Measurements from ENCODE around the gene LRBA. TPM values are rescaled to one million over a fixed set of nuclear protein-coding genes. Genes with fewer than 3 reads are reported as not detected.

The LRBA gene
- total and polyA plus RNA-seq, 2 of the 4 experiments (the other 2 are of a cell fraction) = 10.2 to 51.6 TPM

DNA sequence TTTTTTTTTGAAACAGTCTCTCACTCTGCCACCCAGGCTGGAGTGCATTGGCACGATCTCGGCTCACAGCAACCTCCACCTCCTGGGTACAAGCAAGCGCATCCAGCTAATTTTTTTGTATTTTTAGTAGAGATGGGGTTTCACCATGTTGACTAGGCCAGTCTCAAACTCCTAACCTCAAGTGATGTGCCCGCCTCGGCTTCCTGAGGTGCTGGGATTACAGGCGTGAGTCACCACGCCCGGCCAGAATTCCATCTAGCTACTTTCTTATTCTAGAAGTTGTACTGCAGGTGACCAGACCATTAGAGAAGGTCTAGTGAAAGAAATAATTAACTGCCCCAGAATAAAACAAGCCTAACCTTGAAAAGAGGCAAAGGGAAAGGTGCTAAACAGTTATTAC, 2.3 kb downstream of the LRBA start:
- H3K18ac ChIP-seq (ENCODE audit: low read depth, low read length) = no peak overlapping the region
- no peak overlapping the region for H3K4me2 ChIP-seq (ENCODE audit: low read depth, low read length)
- intact Hi-C loops (cut with micrococcal nuclease) (no loop called here), in situ Hi-C loops (cut with MboI; ENCODE audit: low sequenced_read_pairs) (no loop called here), dilution Hi-C loops (cut with HindIII; ENCODE audit: low sequenced_read_pairs, unreplicated experiment) (no loop called here)
- no peak overlapping the region for H3K14ac ChIP-seq (replicated peaks; ENCODE audit: low read depth, low read length)
- H3K9ac ChIP-seq (ENCODE audit: low read depth, low read length) = no peak overlapping the region
- H2BK20ac ChIP-seq (ENCODE audit: low read depth, low read length) = no peak overlapping the region
- no peaks in the 10 kb centered on the region for H3K9me3 ChIP-seq (ENCODE audit: control insufficient read depth, insufficient read depth, low read length)
- no TSS peak for BruUV-seq (replicated peaks)
- no peak overlapping the region for H2BK120ac ChIP-seq (ENCODE audit: low read depth, low read length)
- H3K4ac ChIP-seq (ENCODE audit: low read depth, low read length) = no peak overlapping the region
- no peak overlapping the region for H4K8ac ChIP-seq (ENCODE audit: low read depth in 2 of 2, low read length in 2 of 2)
- H4K91ac ChIP-seq (ENCODE audit: insufficient read depth, low read depth, low read length) = no peak overlapping the region
- no peak overlapping the region for H2AFZ ChIP-seq (replicated peaks; ENCODE audit: low read length, poor library complexity)
- H4K20me1 ChIP-seq (ENCODE audit: insufficient read depth, low read length) = no peaks in the 10 kb centered on the region
- no peak for DNase-seq
- no peak for TF ChIP-seq CHD1 (IDR thresholded peaks at IDR 0.05; ENCODE audit: low read depth, low read length)
- no peak for TF ChIP-seq BHLHE40 (IDR thresholded peaks at IDR 0.05; ENCODE audit: low read depth, low read length)
- TF ChIP-seq, protein P1, sequence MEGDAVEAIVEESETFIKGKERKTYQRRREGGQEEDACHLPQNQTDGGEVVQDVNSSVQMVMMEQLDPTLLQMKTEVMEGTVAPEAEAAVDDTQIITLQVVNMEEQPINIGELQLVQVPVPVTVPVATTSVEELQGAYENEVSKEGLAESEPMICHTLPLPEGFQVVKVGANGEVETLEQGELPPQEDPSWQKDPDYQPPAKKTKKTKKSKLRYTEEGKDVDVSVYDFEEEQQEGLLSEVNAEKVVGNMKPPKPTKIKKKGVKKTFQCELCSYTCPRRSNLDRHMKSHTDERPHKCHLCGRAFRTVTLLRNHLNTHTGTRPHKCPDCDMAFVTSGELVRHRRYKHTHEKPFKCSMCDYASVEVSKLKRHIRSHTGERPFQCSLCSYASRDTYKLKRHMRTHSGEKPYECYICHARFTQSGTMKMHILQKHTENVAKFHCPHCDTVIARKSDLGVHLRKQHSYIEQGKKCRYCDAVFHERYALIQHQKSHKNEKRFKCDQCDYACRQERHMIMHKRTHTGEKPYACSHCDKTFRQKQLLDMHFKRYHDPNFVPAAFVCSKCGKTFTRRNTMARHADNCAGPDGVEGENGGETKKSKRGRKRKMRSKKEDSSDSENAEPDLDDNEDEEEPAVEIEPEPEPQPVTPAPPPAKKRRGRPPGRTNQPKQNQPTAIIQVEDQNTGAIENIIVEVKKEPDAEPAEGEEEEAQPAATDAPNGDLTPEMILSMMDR (conservative IDR thresholded peaks at IDR 0.05; ENCODE audit: low read depth, low read length) = no peak
- TF ChIP-seq RFX5 (IDR thresholded peaks at IDR 0.05; ENCODE audit: low read depth, low read length) = no peak
- no peak for TF ChIP-seq RCOR1 (IDR thresholded peaks at IDR 0.05; ENCODE audit: insufficient replicate concordance, low read length)
- no peak for TF ChIP-seq POLR2A (IDR thresholded peaks at IDR 0.05; ENCODE audit: low read depth, low read length)
- no peak for TF ChIP-seq FOS (IDR thresholded peaks at IDR 0.05; ENCODE audit: low read depth, low read length)
- no peak for TF ChIP-seq MXI1 (IDR thresholded peaks at IDR 0.05; ENCODE audit: borderline replicate concordance, low read depth, low read length)
- TF ChIP-seq CEBPB (IDR thresholded peaks at IDR 0.05; ENCODE audit: low read depth, low read length) = no peak
- TF ChIP-seq MAZ (IDR thresholded peaks at IDR 0.05; ENCODE audit: borderline replicate concordance, low read depth, low read length) = no peak
- TF ChIP-seq, protein P2, sequence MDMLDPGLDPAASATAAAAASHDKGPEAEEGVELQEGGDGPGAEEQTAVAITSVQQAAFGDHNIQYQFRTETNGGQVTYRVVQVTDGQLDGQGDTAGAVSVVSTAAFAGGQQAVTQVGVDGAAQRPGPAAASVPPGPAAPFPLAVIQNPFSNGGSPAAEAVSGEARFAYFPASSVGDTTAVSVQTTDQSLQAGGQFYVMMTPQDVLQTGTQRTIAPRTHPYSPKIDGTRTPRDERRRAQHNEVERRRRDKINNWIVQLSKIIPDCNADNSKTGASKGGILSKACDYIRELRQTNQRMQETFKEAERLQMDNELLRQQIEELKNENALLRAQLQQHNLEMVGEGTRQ (IDR thresholded peaks at IDR 0.05; ENCODE audit: low read depth, low read length) = no peak
- no peak for TF ChIP-seq MAFK (IDR thresholded peaks at IDR 0.05; ENCODE audit: low read depth, low read length)
- no peak for TF ChIP-seq NFE2L2 (IDR thresholded peaks at IDR 0.05; ENCODE audit: low read depth, low read length)
- TF ChIP-seq SMC3 (IDR thresholded peaks at IDR 0.05; ENCODE audit: low read depth, low read length) = no peak
- TF ChIP-seq, protein P3, sequence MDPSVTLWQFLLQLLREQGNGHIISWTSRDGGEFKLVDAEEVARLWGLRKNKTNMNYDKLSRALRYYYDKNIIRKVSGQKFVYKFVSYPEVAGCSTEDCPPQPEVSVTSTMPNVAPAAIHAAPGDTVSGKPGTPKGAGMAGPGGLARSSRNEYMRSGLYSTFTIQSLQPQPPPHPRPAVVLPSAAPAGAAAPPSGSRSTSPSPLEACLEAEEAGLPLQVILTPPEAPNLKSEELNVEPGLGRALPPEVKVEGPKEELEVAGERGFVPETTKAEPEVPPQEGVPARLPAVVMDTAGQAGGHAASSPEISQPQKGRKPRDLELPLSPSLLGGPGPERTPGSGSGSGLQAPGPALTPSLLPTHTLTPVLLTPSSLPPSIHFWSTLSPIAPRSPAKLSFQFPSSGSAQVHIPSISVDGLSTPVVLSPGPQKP (IDR thresholded peaks at IDR 0.05; ENCODE audit: borderline replicate concordance, low read depth, low read length) = no peak
- H3K27me3 ChIP-seq (ENCODE audit: control insufficient read depth, insufficient read depth, low read length) = no peaks in the 10 kb centered on the region
- no peak overlapping the region for H3K4me3 ChIP-seq (ENCODE audit: insufficient read depth, low read depth, low read length)
- no peak overlapping the region for H2BK5ac ChIP-seq (ENCODE audit: low read depth, low read length, poor library complexity, severe bottlenecking)
- H3K9me1 ChIP-seq (ENCODE audit: insufficient read depth, low read length) = no peaks in the 10 kb centered on the region
- H3K27ac ChIP-seq (ENCODE audit: insufficient read depth, low read length) = no peak overlapping the region
- no peak overlapping the region for H2AK5ac ChIP-seq (ENCODE audit: low read depth, low read length)
- no peak overlapping the region for H3K56ac ChIP-seq (ENCODE audit: extremely low read depth, insufficient read depth, low read length)
- no peaks in the 10 kb centered on the region for H3K36me3 ChIP-seq (ENCODE audit: control insufficient read depth, insufficient read depth, low read length)
- no peak overlapping the region for H3K23ac ChIP-seq (ENCODE audit: low read depth, low read length)
- no CpG with 5 or more reads among the region's 8 CpGs for WGBS, 2 experiments (ENCODE audit: extremely low coverage in 2 of 2, insufficient read length in 1 of 2)
- CTCF ChIA-PET = interaction anchor here (0.6 kb wide), 1 partner anchor 32 kb away, joined by 4 read pairs; no protein-coding TSS in a partner anchor
- no peaks in the 10 kb centered on the region for H3K4me1 ChIP-seq (ENCODE audit: control insufficient read depth, insufficient read depth, low read length)
- no peak overlapping the region for H2AK9ac ChIP-seq (replicated peaks; ENCODE audit: low read depth, low read length, poor library complexity)
- H2BK15ac ChIP-seq (ENCODE audit: low read depth, low read length) = no peak overlapping the region
- POLR2A ChIA-PET (ENCODE audit: unreplicated experiment) = no interaction called here
- H3K79me1 ChIP-seq (ENCODE audit: low read depth in 1 of 2, low read length in 2 of 2) = peaks cover 0 to 12% of the 10 kb centered on the region in 2 experiments; a peak in 2 of 4 replicates
- ATAC-seq (ENCODE audit: low read depth) = no peak
- H4K5ac ChIP-seq (ENCODE audit: low read depth, low read length) = no peak overlapping the region
